ENCODE data around the gene SLC10A3.

Gene SLC10A3

GRCh38 chrX:154490414-154491083 is at the start of gene SLC10A3:
SLC10A3 (minus strand) TSS chrX:154490629; CDS start chrX:154488940, 1,689 bp downstream.
- DNase-seq (ENCODE audit: extremely low read depth, low read depth): peak; percentile 73
- peak within 1 kb of the TSS; percentile 50 for H3K4me3 ChIP-seq (replicated peaks; ENCODE audit: low read depth, low read length)
- no peak for TF ChIP-seq CTCF (IDR thresholded peaks at IDR 0.05; ENCODE audit: low read depth, low read length, missing control alignments)

GRCh38 chrX:154539077-154539476 is 48.6 kb upstream of the SLC10A3 start:
- DNase-seq (ENCODE audit: extremely low read depth, low read depth): no peak
- no peak for TF ChIP-seq CTCF (IDR thresholded peaks at IDR 0.05; ENCODE audit: low read depth, low read length, missing control alignments)

GRCh38 chrX:154535892-154536291 is 45.5 kb upstream of the SLC10A3 start:
- no peak overlapping the region for H3K4me3 ChIP-seq (replicated peaks; ENCODE audit: low read depth, low read length)
- no peak for DNase-seq (ENCODE audit: extremely low read depth, low read depth)
- no peak for TF ChIP-seq CTCF (IDR thresholded peaks at IDR 0.05; ENCODE audit: low read depth, low read length, missing control alignments)

More at GRCh38 chrX:154539077-154539476, 48.6 kb upstream of the SLC10A3 start:
- no peak overlapping the region for H3K4me3 ChIP-seq (replicated peaks; ENCODE audit: low read depth, low read length)

GRCh38 chrX:154534526-154535322 is 44.3 kb upstream of the SLC10A3 start:
- DNase-seq (ENCODE audit: extremely low read depth, low read depth): no peak
- H3K4me3 ChIP-seq (replicated peaks; ENCODE audit: low read depth, low read length): no peak overlapping the region
- TF ChIP-seq CTCF (IDR thresholded peaks at IDR 0.05; ENCODE audit: low read depth, low read length, missing control alignments): peak; percentile 92

- no peak for DNase-seq (ENCODE audit: extremely low read depth, low read depth)
- no peak for TF ChIP-seq CTCF (IDR thresholded peaks at IDR 0.05; ENCODE audit: low read depth, low read length, missing control alignments)
Observed at GRCh38 chrX:154532690-154533089, 42.3 kb upstream of the SLC10A3 start.

GRCh38 chrX:154531626-154532025 is 41.2 kb upstream of the SLC10A3 start:
- DNase-seq (ENCODE audit: extremely low read depth, low read depth): no peak
- no peak for TF ChIP-seq CTCF (IDR thresholded peaks at IDR 0.05; ENCODE audit: low read depth, low read length, missing control alignments)
- no peak overlapping the region for H3K4me3 ChIP-seq (replicated peaks; ENCODE audit: low read depth, low read length)

More at GRCh38 chrX:154532690-154533089, 42.3 kb upstream of the SLC10A3 start:
- H3K4me3 ChIP-seq (replicated peaks; ENCODE audit: low read depth, low read length): no peak overlapping the region
